GM06990 (cell line): ENCODE measurements around the gene TMEM163.

Experiments
- DNase-seq: peaks from one replicate; pipeline ENCODE4 v3.0.0-alpha.2; 2011; ENCODE audit not compliant: insufficient read length; ENCODE audit errors: extremely low read depth
- H3K27me3 ChIP-seq: replicated peaks from 2 replicates; pipeline ENCODE4 v1.6.0; 2011; ENCODE audit warnings: low read length; ENCODE audit not compliant: control insufficient read depth, insufficient read depth
- H3K36me3 ChIP-seq: 2 replicates; pipeline ENCODE4 v1.5.1; 2011; ENCODE audit warnings: low read length; ENCODE audit not compliant: control insufficient read depth, insufficient read depth
- H3K4me3 ChIP-seq: replicated peaks from 2 replicates; pipeline ENCODE4 v1.5.1; 2011; ENCODE audit warnings: low read depth, mild to moderate bottlenecking, control low read depth, low read length
- TF ChIP-seq, protein P1 (sequence below): IDR thresholded peaks from 2 replicates; pipeline ENCODE4 v1.5.1; 2011; ENCODE audit warnings: low read length, control low read depth, mild to moderate bottlenecking, inconsistent platforms; ENCODE audit not compliant: insufficient read depth, poor library complexity, severe bottlenecking

Gene TMEM163

DNA sequence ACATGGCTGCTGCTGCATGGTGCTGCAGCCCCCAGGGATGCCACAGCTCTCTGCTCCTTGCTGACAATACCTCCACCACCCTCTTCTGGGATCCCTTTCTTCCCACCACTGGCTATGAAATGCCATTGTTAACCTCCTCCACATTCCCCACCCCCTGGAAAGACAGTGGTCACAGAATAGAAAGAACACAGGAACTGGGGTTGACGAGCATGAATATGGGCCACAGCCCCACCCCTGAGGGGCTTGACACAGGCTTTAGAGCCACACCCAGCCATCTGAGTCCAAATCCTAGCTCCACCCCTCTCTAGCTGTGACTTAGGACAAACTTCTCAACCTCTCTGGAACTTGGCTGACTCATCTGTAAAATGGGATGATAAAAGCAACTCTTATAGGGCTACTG lies 47.3 kb downstream of the TMEM163 start:
- TF ChIP-seq, protein P1, sequence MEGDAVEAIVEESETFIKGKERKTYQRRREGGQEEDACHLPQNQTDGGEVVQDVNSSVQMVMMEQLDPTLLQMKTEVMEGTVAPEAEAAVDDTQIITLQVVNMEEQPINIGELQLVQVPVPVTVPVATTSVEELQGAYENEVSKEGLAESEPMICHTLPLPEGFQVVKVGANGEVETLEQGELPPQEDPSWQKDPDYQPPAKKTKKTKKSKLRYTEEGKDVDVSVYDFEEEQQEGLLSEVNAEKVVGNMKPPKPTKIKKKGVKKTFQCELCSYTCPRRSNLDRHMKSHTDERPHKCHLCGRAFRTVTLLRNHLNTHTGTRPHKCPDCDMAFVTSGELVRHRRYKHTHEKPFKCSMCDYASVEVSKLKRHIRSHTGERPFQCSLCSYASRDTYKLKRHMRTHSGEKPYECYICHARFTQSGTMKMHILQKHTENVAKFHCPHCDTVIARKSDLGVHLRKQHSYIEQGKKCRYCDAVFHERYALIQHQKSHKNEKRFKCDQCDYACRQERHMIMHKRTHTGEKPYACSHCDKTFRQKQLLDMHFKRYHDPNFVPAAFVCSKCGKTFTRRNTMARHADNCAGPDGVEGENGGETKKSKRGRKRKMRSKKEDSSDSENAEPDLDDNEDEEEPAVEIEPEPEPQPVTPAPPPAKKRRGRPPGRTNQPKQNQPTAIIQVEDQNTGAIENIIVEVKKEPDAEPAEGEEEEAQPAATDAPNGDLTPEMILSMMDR: no peak
- no peak for DNase-seq
- H3K27me3 ChIP-seq: no peaks in the 10 kb centered on the region; the same call in 1 of the 2 replicates
- no peak overlapping the region for H3K4me3 ChIP-seq
- H3K36me3 ChIP-seq: no peaks in the 10 kb centered on the region

DNA sequence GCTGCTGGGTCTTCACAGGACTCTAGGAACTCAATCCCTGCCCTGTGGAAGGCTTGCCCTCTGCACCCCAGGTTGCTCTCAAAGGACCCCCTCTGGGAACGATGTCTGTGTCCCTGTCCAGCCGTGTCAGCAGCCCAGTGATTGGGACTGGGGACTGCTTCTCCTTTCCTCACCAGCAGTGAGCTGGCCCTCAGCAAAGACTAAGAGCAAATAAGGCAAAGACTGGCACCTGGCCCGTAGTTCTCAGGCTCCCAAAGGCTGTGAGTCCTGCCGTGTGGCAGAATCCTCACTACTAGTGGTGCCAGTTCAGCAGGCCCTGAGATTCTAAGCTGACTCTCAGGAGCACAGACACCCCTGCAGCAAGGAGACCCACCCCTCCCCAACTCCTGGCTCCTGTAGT lies 47.8 kb downstream of the TMEM163 start:
- TF ChIP-seq, protein P1: no peak
- no peaks in the 10 kb centered on the region for H3K36me3 ChIP-seq
- no peak overlapping the region for H3K4me3 ChIP-seq
- no peaks in the 10 kb centered on the region; the same call in 1 of the 2 replicates for H3K27me3 ChIP-seq
- DNase-seq: no peak

DNA sequence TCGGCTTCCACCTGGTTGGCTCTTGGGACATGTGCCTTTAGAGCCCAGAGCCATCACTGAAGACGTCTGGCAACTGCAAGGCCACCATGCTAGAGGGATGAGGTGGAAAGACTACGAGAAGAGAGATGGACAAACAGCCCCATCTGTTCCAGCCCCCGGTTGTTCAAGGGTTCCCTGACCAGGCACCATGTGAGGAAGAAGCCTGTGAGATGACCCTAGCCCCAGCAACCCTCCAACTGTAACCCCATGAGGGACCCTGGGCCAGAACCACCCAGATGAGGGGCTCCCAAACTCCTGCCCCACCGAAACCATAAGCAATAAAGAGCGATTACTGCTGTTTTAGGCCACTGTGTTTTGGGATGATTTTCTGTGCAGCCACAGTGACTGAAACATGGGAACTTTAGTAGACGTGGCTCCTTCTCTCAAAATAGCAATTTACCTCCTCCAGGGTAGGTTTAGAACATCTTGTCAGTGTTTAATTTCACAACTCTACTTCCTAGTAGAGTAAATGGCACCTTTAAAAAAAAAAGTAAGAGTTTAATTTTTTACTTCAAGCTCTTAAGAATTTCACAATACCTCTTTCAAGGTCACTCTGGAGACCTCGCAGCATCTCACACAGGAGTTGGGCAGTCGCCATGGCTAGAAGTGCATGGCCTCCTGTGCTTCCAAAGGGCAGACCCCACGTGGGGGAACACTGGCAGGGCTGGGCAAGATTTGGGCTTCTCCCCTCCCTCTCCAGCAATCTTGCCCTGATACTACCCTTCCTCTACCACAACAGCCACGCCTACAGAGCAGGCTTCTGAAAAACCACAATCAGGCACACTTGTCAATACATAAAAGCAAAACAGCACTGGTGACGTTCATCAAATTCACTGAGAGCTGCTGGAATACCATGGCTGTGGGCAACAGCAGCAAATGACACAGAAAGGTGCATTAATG lies 48.8 kb downstream of the TMEM163 start:
- no peaks in the 10 kb centered on the region; the same call in 1 of the 2 replicates for H3K27me3 ChIP-seq
- TF ChIP-seq, protein P1: no peak

DNA sequence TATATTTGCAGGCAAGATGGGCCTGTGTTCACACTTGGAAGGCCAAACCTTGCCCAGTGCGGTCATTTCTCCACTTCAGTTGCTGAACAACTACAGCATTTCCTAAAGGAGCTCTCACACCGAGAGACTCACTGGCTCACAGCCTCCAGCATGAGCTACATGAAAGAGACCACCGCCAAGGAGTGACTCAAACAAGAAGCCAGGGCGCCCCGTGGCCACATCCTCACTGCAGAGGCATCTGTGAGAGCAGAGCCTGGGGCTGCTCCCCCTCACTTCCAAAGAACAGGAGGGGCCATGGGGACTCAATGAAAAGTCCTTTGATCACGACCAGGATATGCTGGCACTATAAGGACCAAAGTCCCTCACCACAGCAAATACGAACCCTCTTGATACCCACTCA lies 50.0 kb downstream of the TMEM163 start:
- no peaks in the 10 kb centered on the region for H3K36me3 ChIP-seq
- no peak overlapping the region for H3K4me3 ChIP-seq
- H3K27me3 ChIP-seq: no peaks in the 10 kb centered on the region; the same call in 1 of the 2 replicates
- TF ChIP-seq, protein P1: no peak
- no peak for DNase-seq

More for the DNA sequence above, 48.8 kb downstream of the TMEM163 start:
- H3K36me3 ChIP-seq: no peaks in the 10 kb centered on the region
- no peak for DNase-seq
- H3K4me3 ChIP-seq: no peak overlapping the region

DNA sequence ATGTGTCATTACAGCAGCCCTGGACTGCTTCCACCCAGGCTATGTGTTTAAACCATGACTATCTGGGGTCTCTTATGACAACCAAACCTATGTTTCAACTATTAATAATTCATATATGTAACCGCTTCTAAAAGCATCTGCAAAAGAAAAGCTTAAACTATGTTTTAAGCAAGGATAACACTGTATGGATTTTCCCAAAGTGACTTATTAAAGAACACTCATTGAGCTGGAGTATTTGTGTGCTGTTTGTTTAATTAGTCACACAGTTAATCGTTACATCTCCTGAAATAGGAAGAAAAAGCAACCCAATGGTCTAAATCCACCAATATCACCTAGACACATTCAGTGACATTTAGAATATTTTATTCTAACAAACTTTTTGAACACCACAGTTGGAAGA lies 51.3 kb downstream of the TMEM163 start:
- H3K27me3 ChIP-seq: no peaks in the 10 kb centered on the region; the same call in 1 of the 2 replicates
- TF ChIP-seq, protein P1: no peak
- no peak for DNase-seq
- H3K4me3 ChIP-seq: no peak overlapping the region
- H3K36me3 ChIP-seq: no peaks in the 10 kb centered on the region
